ENCODE results near the gene SLC35D2. TPM values are rescaled to one million over a fixed set of nuclear protein-coding genes. Genes with fewer than 3 reads are reported as not detected.
A peak's percentile ranks its signal among the peaks of the same experiment; 100 is the strongest.

SLC35D2 gene
- total RNA-seq, 4 donors from 2014 or later, result 39.1 to 53.3 (median 46.1) TPM

- peak overlapping the region in 2 of 3 donors; percentile 7 to 40 for H3K27ac ChIP-seq
Observed at GRCh38 chr9:96344458-96345180, 38.9 kb downstream of the SLC35D2 start.

GRCh38 chr9:96343515-96344360 is 39.8 kb downstream of the SLC35D2 start:
- TF ChIP-seq CTCF (IDR thresholded peaks at IDR 0.05), result no peak
- no peak for TF ChIP-seq POLR2A (IDR thresholded peaks at IDR 0.05)
- H3K27ac ChIP-seq, result no peak overlapping the region

More at GRCh38 chr9:96344458-96345180, 38.9 kb downstream of the SLC35D2 start:
- TF ChIP-seq POLR2A (IDR thresholded peaks at IDR 0.05) (no peak), CTCF (IDR thresholded peaks at IDR 0.05) (no peak)
- H3K4me3 ChIP-seq (replicated peaks in 1 of 3), result no peak overlapping the region
- peak; percentile 25 to 39 for DNase-seq
- intact Hi-C loops (cut with DNase I), result no loop called here
- peaks cover 0 to 11% of the 10 kb centered on the region in 2 donors for H3K4me1 ChIP-seq
- H3K27me3 ChIP-seq, result no peaks in the 10 kb centered on the region
- no peaks in the 10 kb centered on the region for H3K9me3 ChIP-seq
- no peaks in the 10 kb centered on the region for H3K36me3 ChIP-seq
- WGBS, 2 donors, result 45 to 47% methylated on average over 6 of the region's 6 CpGs

GRCh38 chr9:96342571-96343245 is 40.8 kb downstream of the SLC35D2 start:
- WGBS, 2 donors, result 92 to 94% methylated on average over 11 to 20 of the region's 20 CpGs
- Histone ChIP-seq H3K4me3 (replicated peaks in 1 of 3) (no peak overlapping the region), H3K27me3 (no peaks in the 10 kb centered on the region), H3K36me3 (no peaks in the 10 kb centered on the region), H3K4me1 (peaks cover 0 to 11% of the 10 kb centered on the region in 2 donors), H3K27ac (no peak overlapping the region), H3K9me3 (no peaks in the 10 kb centered on the region)
- DNase-seq, result no peak
- TF ChIP-seq POLR2A (IDR thresholded peaks at IDR 0.05) (no peak), CTCF (IDR thresholded peaks at IDR 0.05) (no peak)
- intact Hi-C loops (cut with DNase I), result no loop called here

More at GRCh38 chr9:96343515-96344360, 39.8 kb downstream of the SLC35D2 start:
- Histone ChIP-seq H3K27me3 (no peaks in the 10 kb centered on the region), H3K4me1 (peaks cover 0 to 11% of the 10 kb centered on the region in 2 donors), H3K4me3 (replicated peaks in 1 of 3) (no peak overlapping the region), H3K9me3 (no peaks in the 10 kb centered on the region), H3K36me3 (no peaks in the 10 kb centered on the region)
- no peak for DNase-seq
- intact Hi-C loops (cut with DNase I), result no loop called here
- WGBS, 2 donors, result 69 to 81% methylated on average over 5 of the region's 5 CpGs

GRCh38 chr9:96340707-96341106 is 42.8 kb downstream of the SLC35D2 start:
- Histone ChIP-seq H3K4me3 (replicated peaks in 1 of 3) (no peak overlapping the region), H3K36me3 (no peaks in the 10 kb centered on the region), H3K9me3 (no peaks in the 10 kb centered on the region), H3K27me3 (no peaks in the 10 kb centered on the region), H3K27ac (no peak overlapping the region), H3K4me1 (peaks cover 0 to 11% of the 10 kb centered on the region in 2 donors)
- WGBS, 2 donors, result 97 to 98% methylated on average over 3 of the region's 3 CpGs
- intact Hi-C loops (cut with DNase I), result no loop called here
- TF ChIP-seq POLR2A (IDR thresholded peaks at IDR 0.05) (no peak), CTCF (IDR thresholded peaks at IDR 0.05) (no peak)
- no peak for DNase-seq
